GM12892 (cell line): ENCODE data around the gene C5orf46.

Source experiments
- POLR2A ChIP-seq: IDR thresholded peaks from 2 replicates; pipeline ENCODE4 v1.6.1; 2011; ENCODE audit warnings: low read depth, low read length, control low read depth
- POLR2AphosphoS5 ChIP-seq: IDR thresholded peaks from 2 replicates; pipeline ENCODE4 v1.6.1; 2011; ENCODE audit warnings: low read depth, low read length, control low read depth

GRCh38 chr5:147851578-147851977, 54.8 kb downstream of the C5orf46 start:
- TF ChIP-seq POLR2A (no peak), POLR2AphosphoS5 (no peak)
